B cell (primary cell): ENCODE measurements around the gene ACOXL.

Experiments used
- CTCF ChIP-seq: fragments of 200-600 bp; IDR thresholded peaks from one replicate; pipeline ENCODE4 v1.8.0; 2022; ENCODE audit warnings: antibody characterized with exemption, mild to moderate bottlenecking
- EZH2 ChIP-seq: IDR thresholded peaks from 2 replicates; pipeline ENCODE4 v1.6.1; 2012; ENCODE audit warnings: borderline replicate concordance, low read depth, mild to moderate bottlenecking, moderate library complexity, low read length; ENCODE audit not compliant: insufficient read depth, poor library complexity, severe bottlenecking

DNA sequence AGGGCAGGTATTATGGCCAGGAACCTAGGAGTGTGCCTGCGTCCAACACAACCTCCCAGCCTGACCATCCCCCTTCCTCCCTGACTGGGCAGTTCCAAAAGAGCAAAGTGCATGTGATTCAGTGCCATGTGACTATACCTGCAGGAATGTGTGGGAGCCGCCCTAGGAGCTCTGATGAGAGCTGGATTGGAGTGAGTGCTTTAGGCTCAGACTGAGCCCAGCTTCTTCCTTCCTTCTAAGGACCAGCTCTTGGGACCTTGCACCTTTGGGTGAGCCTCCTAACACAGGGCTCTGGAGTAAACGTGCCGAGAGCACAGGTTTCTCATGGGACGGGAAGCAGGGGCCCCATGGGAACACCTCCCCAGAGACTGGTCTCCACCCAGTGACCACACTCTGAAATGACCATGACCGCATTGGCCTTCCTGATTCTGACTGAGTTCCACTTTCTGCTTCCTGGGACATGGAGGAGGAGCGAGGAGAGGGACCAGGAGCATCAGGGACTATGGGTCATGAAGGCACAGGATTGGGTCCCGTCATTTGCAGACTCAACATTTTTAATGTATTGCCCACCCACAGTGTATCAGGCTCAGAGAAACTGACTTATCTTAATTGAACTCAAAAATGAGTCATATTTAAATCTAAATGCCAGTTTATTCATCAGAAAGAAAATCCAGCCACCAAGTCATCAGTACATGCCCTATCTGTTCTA, 300.5 kb downstream of the ACOXL start:
- TF ChIP-seq CTCF (no peak), EZH2 (no peak)
